Parathyroid adenoma (tissue), 2 donors: Measurements from ENCODE around the gene PPP1R26.
"Not testable (repeated sequence)": the region's sequence is repeated elsewhere in the genome, so short reads cannot be mapped to it uniquely, and the experiment has no call there.

ENCODE experiments used
- H2AFZ ChIP-seq: fragments of 300-600 bp; sonication (generic); one replicate; pipeline ENCODE4 v1.7.0; 2017; ENCODE audit warnings: antibody characterized with exemption, mild to moderate bottlenecking
- H3K27ac ChIP-seq: fragments of 300-600 bp; sonication (generic); one replicate; pipeline ENCODE4 v1.7.0; 2017
- H3K27me3 ChIP-seq: fragments of 300-600 bp; sonication (generic); one replicate; pipeline ENCODE4 v1.7.0; 2017; ENCODE audit warnings: low read length; ENCODE audit not compliant: control insufficient read depth, insufficient read depth
- H3K36me3 ChIP-seq: fragments of 300-600 bp; sonication (generic); one replicate; pipeline ENCODE4 v1.7.0; 2017; ENCODE audit warnings: low read length; ENCODE audit not compliant: control insufficient read depth, insufficient read depth
- H3K4me1 ChIP-seq: fragments of 300-600 bp; sonication (generic); one replicate; pipeline ENCODE4 v1.7.0; 2017; ENCODE audit warnings: control low read depth
- H3K4me2 ChIP-seq: fragments of 300-600 bp; sonication (generic); one replicate; pipeline ENCODE4 v1.7.0; 2017; ENCODE audit warnings: low read length
- H3K4me3 ChIP-seq: fragments of 300-600 bp; sonication (generic); one replicate; pipeline ENCODE4 v1.7.0; 2017; ENCODE audit warnings: low read depth, low read length
- H3K79me2 ChIP-seq: fragments of 300-600 bp; sonication (generic); one replicate; pipeline ENCODE4 v1.7.0; 2017; ENCODE audit warnings: control low read depth
- H3K9ac ChIP-seq: fragments of 300-600 bp; sonication (generic); one replicate; pipeline ENCODE4 v1.7.0; 2017; ENCODE audit warnings: mild to moderate bottlenecking
- H3K9me3 ChIP-seq: fragments of 300-600 bp; sonication (generic); one replicate; pipeline ENCODE4 v1.7.0; 2017; ENCODE audit warnings: low read length; ENCODE audit not compliant: control insufficient read depth
- CTCF ChIP-seq: fragments of 300-600 bp; sonication (generic); IDR thresholded peaks from one replicate; pipeline ENCODE4 v1.7.0; 2017; ENCODE audit warnings: antibody characterized with exemption, mild to moderate bottlenecking
- donor health status: primary hyperparathyroidism.

PPP1R26 gene

DNA sequence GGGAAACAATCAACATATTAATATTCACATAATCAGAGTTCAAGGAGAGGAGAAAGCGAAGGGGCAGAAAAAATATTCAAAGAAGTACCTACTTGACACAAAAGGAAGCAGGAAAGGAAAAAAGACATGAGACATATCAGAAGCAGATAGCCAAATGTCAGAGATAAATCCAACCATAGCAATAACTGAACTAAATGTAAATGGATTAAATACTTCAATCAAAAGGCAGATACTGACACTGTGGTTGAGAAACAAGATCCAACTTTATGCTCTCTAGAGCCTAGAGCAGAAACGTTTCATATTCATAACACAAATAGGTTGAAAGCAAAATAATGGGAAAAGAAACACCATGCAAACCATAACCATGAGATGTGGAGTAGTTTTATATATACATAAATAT is 29.9 kb downstream of the PPP1R26 start:
- no peak for TF ChIP-seq CTCF
- Histone ChIP-seq H3K27me3 (no peaks in the 10 kb centered on the region), H3K36me3 (no peaks in the 10 kb centered on the region), H3K4me2 (no peak overlapping the region), H2AFZ (no peak overlapping the region), H3K9ac (no peak overlapping the region), H3K4me3 (no peak overlapping the region), H3K4me1 (no peaks in the 10 kb centered on the region), H3K9me3 (no peaks in the 10 kb centered on the region), H3K79me2 (no peaks in the 10 kb centered on the region), H3K27ac (no peak overlapping the region)

GRCh38 chr9:135512241-135512603 is 32.6 kb downstream of the PPP1R26 start:
- H3K27me3 ChIP-seq: no peaks in the 10 kb centered on the region
- TF ChIP-seq CTCF: no peak
- no peak overlapping the region for H2AFZ ChIP-seq
- no peak overlapping the region for H3K4me2 ChIP-seq
- no peak overlapping the region for H3K27ac ChIP-seq
- H3K4me1 ChIP-seq: no peaks in the 10 kb centered on the region
- no peaks in the 10 kb centered on the region for H3K9me3 ChIP-seq
- no peak overlapping the region for H3K9ac ChIP-seq
- no peak overlapping the region for H3K4me3 ChIP-seq
- H3K36me3 ChIP-seq: no peaks in the 10 kb centered on the region
- H3K79me2 ChIP-seq: no peaks in the 10 kb centered on the region

DNA sequence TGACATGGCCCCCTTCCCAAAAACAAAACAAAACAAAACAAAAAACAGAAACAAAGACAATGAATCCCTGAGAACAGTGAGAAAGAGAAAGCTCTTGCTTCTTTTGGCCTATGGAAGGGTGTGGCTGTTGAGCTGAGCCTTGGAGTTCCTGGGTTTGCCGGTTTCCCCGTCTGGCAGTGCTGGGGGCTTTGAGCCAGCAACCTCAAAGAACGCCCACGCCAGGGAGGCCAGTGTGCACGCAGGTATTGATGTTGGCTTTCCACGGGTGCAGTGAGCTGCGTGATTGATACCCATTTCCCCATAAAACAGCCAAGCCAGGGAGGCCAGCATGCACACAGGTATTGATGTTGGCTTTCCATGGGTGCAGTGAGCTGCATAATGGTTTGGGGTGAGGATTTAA is 33.3 kb downstream of the PPP1R26 start:
- Histone ChIP-seq H3K36me3 (no peaks in the 10 kb centered on the region), H3K9ac (no peak overlapping the region), H3K27me3 (no peaks in the 10 kb centered on the region), H3K4me1 (no peaks in the 10 kb centered on the region), H3K27ac (no peak overlapping the region), H2AFZ (no peak overlapping the region), H3K9me3 (no peaks in the 10 kb centered on the region), H3K4me2 (no peak overlapping the region), H3K79me2 (no peaks in the 10 kb centered on the region), H3K4me3 (no peak overlapping the region)
- no peak for TF ChIP-seq CTCF

- no peaks in the 10 kb centered on the region for H3K9me3 ChIP-seq
- H2AFZ ChIP-seq: no peak overlapping the region
- H3K9ac ChIP-seq: no peak overlapping the region
- no peak for TF ChIP-seq CTCF
- no peak overlapping the region for H3K4me3 ChIP-seq
- no peaks in the 10 kb centered on the region for H3K36me3 ChIP-seq
- no peaks in the 10 kb centered on the region for H3K27me3 ChIP-seq
- no peaks in the 10 kb centered on the region for H3K79me2 ChIP-seq
- H3K4me2 ChIP-seq: no peak overlapping the region
- no peak overlapping the region for H3K27ac ChIP-seq
- no peaks in the 10 kb centered on the region for H3K4me1 ChIP-seq
Measured at GRCh38 chr9:135513351-135513846, 33.8 kb downstream of the PPP1R26 start.

DNA sequence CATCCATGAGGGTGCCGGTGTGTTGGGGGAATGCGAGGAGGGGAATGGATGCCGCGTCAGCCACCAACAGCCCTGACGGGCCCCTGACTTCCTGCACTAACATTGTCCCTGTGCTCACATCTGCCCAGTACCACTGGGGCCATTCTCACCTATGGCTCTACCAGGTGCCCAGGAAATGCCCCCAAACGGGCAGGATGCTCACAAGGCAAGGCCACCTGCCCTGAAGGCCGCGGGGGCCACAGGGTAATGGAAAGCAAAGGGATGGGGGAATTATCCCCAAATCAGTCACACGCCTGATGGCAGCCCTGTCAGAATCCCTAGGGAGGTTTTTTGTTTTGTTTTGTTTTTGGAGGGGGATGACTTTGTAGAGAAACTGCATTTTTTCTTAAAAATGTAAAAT is 34.3 kb downstream of the PPP1R26 start:
- H3K36me3 ChIP-seq, H3K9ac ChIP-seq, H3K9me3 ChIP-seq, H3K4me3 ChIP-seq, H2AFZ ChIP-seq, H3K27me3 ChIP-seq, H3K4me1 ChIP-seq, H3K4me2 ChIP-seq, H3K27ac ChIP-seq, H3K79me2 ChIP-seq: not testable (repeated sequence)
